Neural progenitor cell (in vitro differentiated cells): ENCODE results near the gene EREG.

Source experiments
- EZH2 ChIP-seq: fragments of 200-600 bp; sonication (generic); IDR thresholded peaks from 2 replicates; pipeline ENCODE4 v1.6.1; 2017; ENCODE audit warnings: antibody characterized with exemption, mild to moderate bottlenecking, moderate library complexity
- TF ChIP-seq, protein P1 (sequence below): fragments of 200-600 bp; sonication (generic); IDR thresholded peaks from 2 replicates; pipeline ENCODE4 v1.5.1; 2017; ENCODE audit warnings: antibody characterized with exemption, mild to moderate bottlenecking

DNA sequence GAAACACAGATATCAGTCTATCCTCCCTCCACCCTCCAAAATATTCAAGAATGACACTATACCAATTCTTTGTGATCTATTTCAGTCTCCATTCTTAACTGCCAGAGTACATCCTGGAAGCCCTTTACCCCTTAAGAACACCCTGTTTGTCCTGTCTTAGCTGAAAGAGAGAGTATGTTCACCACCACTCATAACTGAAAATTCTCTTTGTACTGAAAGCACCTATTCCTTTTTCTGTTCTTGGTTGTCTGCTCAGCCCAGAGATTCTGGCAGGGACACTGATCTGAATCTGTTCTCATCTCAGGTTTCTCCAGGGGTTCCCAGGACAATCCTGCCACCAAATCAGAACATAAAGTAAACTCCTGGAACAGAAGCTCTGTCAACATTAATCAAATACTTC, 25.4 kb upstream of the EREG start:
- TF ChIP-seq, protein P1, sequence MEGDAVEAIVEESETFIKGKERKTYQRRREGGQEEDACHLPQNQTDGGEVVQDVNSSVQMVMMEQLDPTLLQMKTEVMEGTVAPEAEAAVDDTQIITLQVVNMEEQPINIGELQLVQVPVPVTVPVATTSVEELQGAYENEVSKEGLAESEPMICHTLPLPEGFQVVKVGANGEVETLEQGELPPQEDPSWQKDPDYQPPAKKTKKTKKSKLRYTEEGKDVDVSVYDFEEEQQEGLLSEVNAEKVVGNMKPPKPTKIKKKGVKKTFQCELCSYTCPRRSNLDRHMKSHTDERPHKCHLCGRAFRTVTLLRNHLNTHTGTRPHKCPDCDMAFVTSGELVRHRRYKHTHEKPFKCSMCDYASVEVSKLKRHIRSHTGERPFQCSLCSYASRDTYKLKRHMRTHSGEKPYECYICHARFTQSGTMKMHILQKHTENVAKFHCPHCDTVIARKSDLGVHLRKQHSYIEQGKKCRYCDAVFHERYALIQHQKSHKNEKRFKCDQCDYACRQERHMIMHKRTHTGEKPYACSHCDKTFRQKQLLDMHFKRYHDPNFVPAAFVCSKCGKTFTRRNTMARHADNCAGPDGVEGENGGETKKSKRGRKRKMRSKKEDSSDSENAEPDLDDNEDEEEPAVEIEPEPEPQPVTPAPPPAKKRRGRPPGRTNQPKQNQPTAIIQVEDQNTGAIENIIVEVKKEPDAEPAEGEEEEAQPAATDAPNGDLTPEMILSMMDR, result no peak
- no peak for TF ChIP-seq EZH2
